ENCODE results near the gene TRIM2. TPM values are rescaled to one million over a fixed set of nuclear protein-coding genes. Genes with fewer than 3 reads are reported as not detected.

The TRIM2 gene
- total RNA-seq, 1 experiment from 2014 or later = 0.97 TPM

DNA sequence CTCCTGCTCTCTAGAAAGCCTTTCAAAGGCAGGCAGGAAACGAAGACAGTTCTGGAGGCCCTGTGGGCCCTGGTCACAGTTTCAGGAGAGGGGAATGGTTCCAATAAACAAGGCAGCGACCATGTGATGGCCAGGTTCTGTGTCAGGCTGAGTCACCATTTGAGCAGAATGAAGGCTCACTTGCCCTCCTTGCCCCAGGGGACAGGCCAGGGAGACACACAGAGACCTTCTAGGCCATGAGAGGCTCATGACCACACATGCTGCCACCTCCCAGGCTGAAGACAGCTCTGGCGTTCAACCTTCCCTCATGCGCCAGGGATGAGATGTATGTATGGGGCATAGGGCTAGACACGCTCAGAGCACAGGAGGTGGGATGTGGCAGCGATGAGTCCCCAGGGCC is 22.9 kb upstream of the TRIM2 start:
- Histone ChIP-seq H3K27me3 (ENCODE audit: low read length) (no peaks in the 10 kb centered on the region), H3K9me2 (replicated peaks; ENCODE audit: insufficient read depth, low read length) (no peaks in the 10 kb centered on the region), H3K36me3 (ENCODE audit: insufficient read depth, low read length) (no peaks in the 10 kb centered on the region), H3K27ac (ENCODE audit: low read length) (no peak overlapping the region), H3K4me3 (ENCODE audit: low read length) (no peak overlapping the region), H4K20me1 (ENCODE audit: insufficient read depth, low read depth, low read length) (no peaks in the 10 kb centered on the region), H3K4me2 (ENCODE audit: low read depth, low read length, poor library complexity, severe bottlenecking) (no peak overlapping the region), H3K4me1 (ENCODE audit: low read length) (no peaks in the 10 kb centered on the region), H3K79me2 (ENCODE audit: low read length) (no peaks in the 10 kb centered on the region), H3K9ac (ENCODE audit: low read length) (no peak overlapping the region), H2AFZ (ENCODE audit: low read length) (no peak overlapping the region), H3K9me3 (ENCODE audit: low read length) (no peaks in the 10 kb centered on the region)
- DNase-seq = no peak

DNA sequence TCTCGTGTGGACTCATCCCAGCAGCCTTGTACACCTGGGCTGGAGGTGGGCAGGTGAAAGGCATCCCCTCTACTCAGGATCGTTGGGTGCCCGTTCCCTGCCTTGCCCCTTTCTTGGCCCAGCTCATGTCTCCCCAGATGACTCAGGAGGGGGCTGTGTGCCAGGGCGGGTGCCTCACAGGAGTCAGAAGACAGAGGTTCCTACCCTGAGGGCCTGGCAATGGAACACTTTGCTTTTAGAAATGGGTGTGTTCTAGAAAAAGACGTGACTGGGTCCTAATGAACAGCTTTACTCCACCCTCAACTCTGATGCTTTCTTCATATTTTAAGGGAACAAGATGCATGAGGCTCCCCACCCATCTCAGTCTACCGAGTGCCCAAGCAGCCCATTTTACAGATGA is 22.5 kb upstream of the TRIM2 start:
- Histone ChIP-seq H3K9me3 (ENCODE audit: low read length) (no peaks in the 10 kb centered on the region), H3K4me2 (ENCODE audit: low read depth, low read length, poor library complexity, severe bottlenecking) (no peak overlapping the region), H3K4me1 (ENCODE audit: low read length) (no peaks in the 10 kb centered on the region), H3K27me3 (ENCODE audit: low read length) (no peaks in the 10 kb centered on the region), H3K4me3 (ENCODE audit: low read length) (no peak overlapping the region), H3K9me2 (replicated peaks; ENCODE audit: insufficient read depth, low read length) (no peaks in the 10 kb centered on the region), H4K20me1 (ENCODE audit: insufficient read depth, low read depth, low read length) (no peaks in the 10 kb centered on the region), H3K36me3 (ENCODE audit: insufficient read depth, low read length) (no peaks in the 10 kb centered on the region), H3K9ac (ENCODE audit: low read length) (no peak overlapping the region), H2AFZ (ENCODE audit: low read length) (no peak overlapping the region), H3K27ac (ENCODE audit: low read length) (no peak overlapping the region), H3K79me2 (ENCODE audit: low read length) (no peaks in the 10 kb centered on the region)
- no peak for DNase-seq

DNA sequence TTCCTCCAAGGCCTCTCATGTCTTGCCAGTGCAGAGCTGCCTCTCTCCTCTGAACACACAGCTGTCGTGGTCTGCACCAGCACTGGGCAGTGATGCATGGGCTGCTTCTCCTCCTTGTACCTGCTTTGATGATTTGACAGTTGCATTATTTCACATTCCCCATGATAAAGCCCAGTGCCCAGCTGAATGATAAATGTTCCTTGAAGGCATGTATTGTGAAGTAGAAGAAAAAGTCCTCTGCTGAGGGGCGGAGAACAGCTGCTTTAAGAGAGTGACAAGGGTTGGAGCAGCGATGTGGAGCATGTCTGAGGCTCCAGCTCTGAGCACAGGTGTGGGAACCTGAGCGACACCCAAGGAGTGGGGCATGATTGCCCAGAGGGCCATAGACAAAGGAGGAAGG is 21.1 kb upstream of the TRIM2 start:
- no peak overlapping the region for H3K4me3 ChIP-seq (ENCODE audit: low read length)
- DNase-seq = no peak
- H3K27ac ChIP-seq (ENCODE audit: low read length) = no peak overlapping the region
- no peaks in the 10 kb centered on the region for H3K79me2 ChIP-seq (ENCODE audit: low read length)
- H3K9me2 ChIP-seq (replicated peaks; ENCODE audit: insufficient read depth, low read length) = no peaks in the 10 kb centered on the region
- no peak overlapping the region for H2AFZ ChIP-seq (ENCODE audit: low read length)
- no peaks in the 10 kb centered on the region for H3K9me3 ChIP-seq (ENCODE audit: low read length)
- H3K36me3 ChIP-seq (ENCODE audit: insufficient read depth, low read length) = no peaks in the 10 kb centered on the region
- no peaks in the 10 kb centered on the region for H3K4me1 ChIP-seq (ENCODE audit: low read length)
- H3K27me3 ChIP-seq (ENCODE audit: low read length) = no peaks in the 10 kb centered on the region
- H4K20me1 ChIP-seq (ENCODE audit: insufficient read depth, low read depth, low read length) = no peaks in the 10 kb centered on the region
- no peak overlapping the region for H3K9ac ChIP-seq (ENCODE audit: low read length)
- no peak overlapping the region for H3K4me2 ChIP-seq (ENCODE audit: low read depth, low read length, poor library complexity, severe bottlenecking)

DNA sequence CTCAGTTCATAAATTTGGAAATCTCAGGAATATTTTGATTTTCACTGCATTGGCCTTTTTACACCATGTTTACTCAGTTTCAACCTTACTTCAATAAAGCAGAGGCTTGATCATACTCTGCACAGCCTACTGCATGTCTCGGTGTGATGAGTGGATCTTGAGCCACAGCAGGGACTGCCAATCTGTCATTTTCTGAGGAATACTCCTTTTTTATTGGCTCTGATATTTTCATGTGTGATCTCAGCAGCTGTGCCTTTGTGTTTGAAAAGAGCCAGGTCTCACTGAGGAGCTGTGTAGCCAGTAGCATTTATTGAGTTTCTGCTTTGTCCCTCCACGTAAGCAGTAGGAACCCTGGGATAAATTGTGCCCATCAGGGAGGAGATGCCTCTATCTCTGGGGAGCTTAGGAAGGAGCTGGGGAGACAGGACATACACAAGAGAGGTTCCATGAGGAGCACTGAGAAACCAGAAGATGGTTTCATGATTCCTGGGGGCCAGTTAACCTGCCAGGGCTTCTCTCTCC is 18.9 kb upstream of the TRIM2 start:
- H3K27ac ChIP-seq (ENCODE audit: low read length) = no peak overlapping the region
- no peaks in the 10 kb centered on the region for H3K9me2 ChIP-seq (replicated peaks; ENCODE audit: insufficient read depth, low read length)
- no peaks in the 10 kb centered on the region for H3K9me3 ChIP-seq (ENCODE audit: low read length)

DNA sequence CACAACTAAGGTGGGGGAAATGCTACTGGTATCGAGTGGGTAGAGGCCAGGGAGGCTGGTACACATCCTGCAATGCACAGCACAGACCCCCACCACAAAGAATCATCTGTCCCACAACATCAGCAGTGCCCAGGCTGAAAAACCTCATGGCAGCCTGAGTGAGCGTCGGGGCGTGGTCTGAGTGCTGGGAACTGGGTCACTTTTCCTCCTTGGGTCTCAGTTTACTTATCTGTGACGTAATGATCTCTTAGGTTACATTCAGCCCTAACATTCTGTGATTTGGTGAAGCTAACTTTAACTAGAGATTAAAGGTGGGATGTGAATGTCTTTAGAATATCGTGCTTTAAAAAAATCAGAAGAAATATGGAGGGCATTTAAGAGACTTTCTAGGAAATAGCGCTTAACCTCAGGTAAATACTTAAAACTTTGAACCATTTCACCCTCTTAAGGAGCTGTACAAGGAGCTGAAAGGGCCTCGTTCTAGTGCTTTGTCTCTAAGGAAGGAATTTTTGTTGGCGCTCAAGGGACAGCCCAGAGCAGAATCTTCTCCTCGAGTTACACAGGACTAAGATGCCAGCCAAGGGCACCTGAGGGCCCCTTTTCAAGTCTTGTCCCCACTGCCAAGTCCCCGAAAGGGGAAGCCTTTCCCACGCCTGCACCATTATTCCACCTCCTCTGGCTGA is 18.1 kb upstream of the TRIM2 start:
- Histone ChIP-seq H3K27me3 (ENCODE audit: low read length) (no peaks in the 10 kb centered on the region), H3K9ac (ENCODE audit: low read length) (no peak overlapping the region), H3K79me2 (ENCODE audit: low read length) (no peaks in the 10 kb centered on the region), H3K9me3 (ENCODE audit: low read length) (no peaks in the 10 kb centered on the region), H2AFZ (ENCODE audit: low read length) (no peak overlapping the region), H3K9me2 (replicated peaks; ENCODE audit: insufficient read depth, low read length) (no peaks in the 10 kb centered on the region), H3K4me2 (ENCODE audit: low read depth, low read length, poor library complexity, severe bottlenecking) (no peak overlapping the region), H4K20me1 (ENCODE audit: insufficient read depth, low read depth, low read length) (no peaks in the 10 kb centered on the region), H3K27ac (ENCODE audit: low read length) (no peak overlapping the region), H3K36me3 (ENCODE audit: insufficient read depth, low read length) (no peaks in the 10 kb centered on the region), H3K4me1 (ENCODE audit: low read length) (no peaks in the 10 kb centered on the region), H3K4me3 (ENCODE audit: low read length) (no peak overlapping the region)
- DNase-seq = no peak

More for the DNA sequence above, 18.9 kb upstream of the TRIM2 start:
- no peak overlapping the region for H3K9ac ChIP-seq (ENCODE audit: low read length)
- no peak overlapping the region for H2AFZ ChIP-seq (ENCODE audit: low read length)
- H3K4me2 ChIP-seq (ENCODE audit: low read depth, low read length, poor library complexity, severe bottlenecking) = no peak overlapping the region
- no peak overlapping the region for H3K4me3 ChIP-seq (ENCODE audit: low read length)
- no peaks in the 10 kb centered on the region for H3K4me1 ChIP-seq (ENCODE audit: low read length)
- no peaks in the 10 kb centered on the region for H3K79me2 ChIP-seq (ENCODE audit: low read length)
- H3K27me3 ChIP-seq (ENCODE audit: low read length) = no peaks in the 10 kb centered on the region
- no peaks in the 10 kb centered on the region for H3K36me3 ChIP-seq (ENCODE audit: insufficient read depth, low read length)
- no peak for DNase-seq
- no peaks in the 10 kb centered on the region for H4K20me1 ChIP-seq (ENCODE audit: insufficient read depth, low read depth, low read length)

DNA sequence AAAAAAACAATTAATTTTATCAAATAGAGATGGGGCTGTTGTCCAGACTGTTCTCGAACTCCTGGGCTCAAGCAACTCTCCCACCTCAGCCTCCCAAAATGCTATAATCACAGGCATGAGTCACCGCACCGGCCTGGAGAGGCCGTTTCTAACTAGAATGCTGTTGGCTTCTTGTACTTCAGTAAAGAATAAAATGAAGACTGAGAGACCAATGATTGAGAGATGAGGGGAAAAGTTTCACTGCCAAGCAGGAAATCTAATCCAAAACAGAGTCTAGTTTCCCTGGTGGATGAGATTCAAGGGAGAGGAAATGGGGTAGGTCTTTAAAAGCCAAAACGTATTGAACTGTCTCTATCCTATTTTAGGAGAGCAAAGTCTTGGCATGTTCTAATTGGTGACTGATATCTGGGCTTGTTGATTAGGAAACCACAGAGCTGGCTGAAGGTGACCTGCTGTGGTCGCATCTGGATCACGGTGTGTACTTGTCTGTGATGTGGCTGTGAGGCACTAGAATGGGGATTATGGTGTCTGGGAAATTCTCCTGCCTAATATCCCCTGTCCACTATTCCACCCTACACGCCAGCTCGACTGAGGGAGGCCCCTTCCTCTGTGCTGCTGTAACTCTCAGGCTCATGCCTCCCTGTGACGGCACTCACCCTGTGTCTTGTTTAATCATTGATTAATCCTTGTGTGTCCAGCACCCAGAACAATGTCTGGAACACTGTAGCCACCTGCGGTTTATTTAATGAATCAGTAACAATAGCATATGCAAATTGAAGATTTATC is 15.0 kb upstream of the TRIM2 start:
- Histone ChIP-seq H3K4me2 (ENCODE audit: low read depth, low read length, poor library complexity, severe bottlenecking) (no peak overlapping the region), H2AFZ (ENCODE audit: low read length) (no peak overlapping the region), H3K4me3 (ENCODE audit: low read length) (no peak overlapping the region), H3K27me3 (ENCODE audit: low read length) (no peaks in the 10 kb centered on the region), H3K9me2 (replicated peaks; ENCODE audit: insufficient read depth, low read length) (no peaks in the 10 kb centered on the region), H3K9me3 (ENCODE audit: low read length) (no peaks in the 10 kb centered on the region), H3K79me2 (ENCODE audit: low read length) (no peaks in the 10 kb centered on the region), H3K27ac (ENCODE audit: low read length) (no peak overlapping the region), H3K4me1 (ENCODE audit: low read length) (no peaks in the 10 kb centered on the region), H3K36me3 (ENCODE audit: insufficient read depth, low read length) (no peaks in the 10 kb centered on the region), H3K9ac (ENCODE audit: low read length) (no peak overlapping the region), H4K20me1 (ENCODE audit: insufficient read depth, low read depth, low read length) (no peaks in the 10 kb centered on the region)
- no peak for DNase-seq

DNA sequence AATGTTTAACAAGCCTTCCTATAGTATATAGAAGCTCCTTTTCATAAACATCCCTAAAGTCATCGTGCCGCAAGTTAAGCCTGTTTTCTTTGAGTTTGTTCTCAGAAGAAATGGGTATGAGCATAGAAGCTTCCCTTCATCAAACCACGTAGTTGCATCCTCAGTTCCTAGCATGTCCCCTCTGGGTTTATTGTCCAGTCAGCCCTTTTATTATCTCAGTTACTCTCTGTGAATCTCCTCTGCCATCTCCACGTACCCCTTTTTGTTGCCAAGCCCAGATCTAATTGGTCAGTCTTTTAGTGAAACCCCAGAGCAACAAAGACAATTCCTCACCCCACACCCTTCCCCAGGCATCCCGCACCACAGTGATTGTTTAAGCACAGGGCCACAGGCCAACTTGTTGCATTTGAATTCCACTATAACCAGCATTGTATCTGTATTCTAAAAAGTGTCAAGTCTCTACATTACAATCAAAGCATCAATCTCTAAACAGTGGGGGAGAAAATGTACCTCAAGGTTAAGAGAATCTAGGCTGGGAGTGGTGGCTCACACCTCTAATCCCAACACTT is 12.4 kb upstream of the TRIM2 start:
- H3K4me1 ChIP-seq (ENCODE audit: low read length) = no peaks in the 10 kb centered on the region
- no peaks in the 10 kb centered on the region for H3K79me2 ChIP-seq (ENCODE audit: low read length)
- no peaks in the 10 kb centered on the region for H3K27me3 ChIP-seq (ENCODE audit: low read length)
- no peaks in the 10 kb centered on the region for H3K9me3 ChIP-seq (ENCODE audit: low read length)
- no peak overlapping the region for H3K27ac ChIP-seq (ENCODE audit: low read length)
- H3K36me3 ChIP-seq (ENCODE audit: insufficient read depth, low read length) = no peaks in the 10 kb centered on the region
- H4K20me1 ChIP-seq (ENCODE audit: insufficient read depth, low read depth, low read length) = no peaks in the 10 kb centered on the region
- no peak overlapping the region for H3K4me2 ChIP-seq (ENCODE audit: low read depth, low read length, poor library complexity, severe bottlenecking)
- no peak overlapping the region for H3K4me3 ChIP-seq (ENCODE audit: low read length)
- no peak overlapping the region for H3K9ac ChIP-seq (ENCODE audit: low read length)
- DNase-seq = no peak
- no peaks in the 10 kb centered on the region for H3K9me2 ChIP-seq (replicated peaks; ENCODE audit: insufficient read depth, low read length)
- H2AFZ ChIP-seq (ENCODE audit: low read length) = no peak overlapping the region

DNA sequence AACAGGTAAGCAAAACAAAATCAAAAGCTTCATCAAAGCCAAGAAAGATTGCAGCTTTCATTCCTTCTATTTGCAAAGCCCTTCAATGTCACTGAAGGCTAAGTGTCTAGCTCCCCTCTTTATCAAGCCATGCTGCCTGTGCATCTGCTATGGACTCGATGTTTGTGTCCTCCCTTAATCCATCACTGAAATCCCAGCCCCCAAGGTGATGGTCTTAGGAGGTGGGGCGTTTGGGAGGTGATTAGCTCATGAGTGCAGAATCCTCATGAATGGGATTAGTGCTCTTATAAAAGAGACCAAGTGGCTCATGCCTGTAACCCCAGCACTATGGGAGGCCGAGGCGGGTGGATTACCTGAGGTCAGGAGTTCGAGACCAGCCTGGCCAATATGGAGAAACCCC is 6.9 kb upstream of the TRIM2 start:
- no peaks in the 10 kb centered on the region for H3K27me3 ChIP-seq (ENCODE audit: low read length)
- no peak overlapping the region for H3K27ac ChIP-seq (ENCODE audit: low read length)
- H3K4me1 ChIP-seq (ENCODE audit: low read length) = no peaks in the 10 kb centered on the region
- H3K4me2 ChIP-seq (ENCODE audit: low read depth, low read length, poor library complexity, severe bottlenecking) = no peak overlapping the region
- no peak overlapping the region for H3K9ac ChIP-seq (ENCODE audit: low read length)
- no peaks in the 10 kb centered on the region for H3K9me2 ChIP-seq (replicated peaks; ENCODE audit: insufficient read depth, low read length)
- DNase-seq = no peak
- no peaks in the 10 kb centered on the region for H3K36me3 ChIP-seq (ENCODE audit: insufficient read depth, low read length)
- no peaks in the 10 kb centered on the region for H3K79me2 ChIP-seq (ENCODE audit: low read length)
- H3K4me3 ChIP-seq (ENCODE audit: low read length) = no peak overlapping the region
- H3K9me3 ChIP-seq (ENCODE audit: low read length) = no peaks in the 10 kb centered on the region
- H2AFZ ChIP-seq (ENCODE audit: low read length) = no peak overlapping the region
- no peaks in the 10 kb centered on the region for H4K20me1 ChIP-seq (ENCODE audit: insufficient read depth, low read depth, low read length)

All from Karpas-422 (cell line).